ENCODE measurements around the gene ANKMY1.

Gene ANKMY1

DNA sequence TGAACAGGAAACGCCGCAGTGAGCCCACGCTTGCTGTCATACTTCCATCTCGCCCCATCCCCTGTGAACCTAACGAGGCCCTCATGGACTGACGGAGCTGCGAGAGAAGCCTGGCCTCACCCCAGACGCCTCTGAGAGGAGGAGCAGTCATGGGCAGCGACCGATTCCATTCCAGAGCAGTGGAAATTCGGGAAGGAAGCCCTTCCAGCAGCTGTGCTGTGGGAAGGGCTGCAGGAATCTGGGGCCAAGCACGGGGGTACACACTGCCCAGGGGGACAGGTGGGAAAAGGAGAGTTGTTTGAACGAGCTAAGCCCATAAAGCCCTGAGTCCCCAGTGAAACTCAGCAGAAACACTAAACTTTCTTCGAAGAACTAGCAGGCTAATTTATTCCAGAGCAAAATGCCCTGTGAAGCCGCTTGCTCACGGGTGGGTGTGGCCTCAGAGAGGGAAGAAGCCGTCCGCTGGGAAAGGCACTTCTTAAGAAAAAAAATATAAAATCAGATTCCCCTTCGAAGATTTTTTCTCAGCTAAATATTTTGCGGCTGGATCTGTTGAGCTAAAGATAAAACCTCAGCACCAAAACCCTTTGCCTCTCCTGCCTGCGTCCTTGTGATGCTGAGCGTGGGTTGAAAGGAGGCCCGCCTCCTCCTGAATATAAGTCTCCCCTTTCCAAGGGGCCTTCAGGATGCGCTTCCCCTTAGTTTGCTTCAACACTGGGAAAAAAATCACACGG, 38.2 kb downstream of the ANKMY1 start:
- peak; percentile 26 for DNase-seq

DNA sequence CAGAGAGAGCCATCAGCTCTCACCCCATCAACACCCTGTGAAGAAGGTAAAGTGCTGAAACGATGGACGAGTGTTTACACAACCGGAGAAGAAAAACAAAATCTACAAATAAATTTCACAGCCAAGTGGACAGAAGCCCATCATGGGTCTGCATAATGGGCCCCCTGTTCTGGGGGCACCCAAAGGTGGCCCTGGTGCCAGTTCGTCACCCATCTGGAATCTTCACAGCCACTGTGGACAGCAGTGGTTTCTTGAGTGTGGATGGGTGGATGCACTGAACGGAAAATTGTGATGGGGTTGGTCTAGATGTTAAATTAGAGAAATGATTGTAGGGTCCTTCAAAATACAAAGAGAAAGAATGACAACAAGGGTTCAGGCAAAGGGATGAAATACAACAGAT, 38.8 kb downstream of the ANKMY1 start:
- no peak for DNase-seq

DNA sequence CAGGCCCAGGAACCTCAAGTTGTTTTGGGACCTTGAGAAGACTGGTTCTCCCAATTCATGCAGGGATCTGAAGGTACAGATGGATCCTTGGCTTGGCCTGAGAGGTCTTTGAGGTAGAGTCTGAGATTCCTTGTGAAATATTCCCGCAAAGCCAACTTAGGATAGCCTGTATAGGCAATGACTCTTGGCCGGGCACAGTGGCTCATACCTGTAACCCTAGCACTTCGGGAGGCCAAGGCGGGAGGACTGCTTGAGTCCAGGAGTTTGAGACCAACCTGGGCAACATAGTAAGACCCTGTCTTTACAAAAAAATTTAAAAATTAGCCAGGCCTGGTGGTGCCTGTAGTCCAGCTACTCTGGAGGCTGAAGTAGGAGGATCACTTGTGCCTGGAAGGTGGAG, 40.4 kb downstream of the ANKMY1 start:
- no peak for DNase-seq

DNA sequence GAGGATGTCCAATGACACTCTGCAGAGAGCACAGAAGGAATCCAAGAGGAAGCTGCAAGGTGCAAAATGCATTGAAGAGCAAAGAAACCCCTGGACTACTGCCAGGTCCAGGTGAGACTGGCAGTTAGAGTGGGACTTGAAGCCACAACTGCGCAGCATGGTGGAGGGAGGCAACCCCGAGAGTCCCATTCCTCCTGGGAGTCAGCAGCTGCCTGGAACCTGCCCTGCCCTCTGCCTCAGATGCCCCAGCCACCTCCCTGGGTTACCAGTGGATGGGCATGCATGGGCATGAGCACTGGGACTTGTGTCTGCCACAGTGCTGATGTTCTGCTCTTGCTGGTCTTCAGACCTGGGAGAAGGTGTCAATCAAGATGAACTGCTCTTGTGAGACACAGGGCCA, 43.2 kb downstream of the ANKMY1 start:
- no peak for DNase-seq

DNA sequence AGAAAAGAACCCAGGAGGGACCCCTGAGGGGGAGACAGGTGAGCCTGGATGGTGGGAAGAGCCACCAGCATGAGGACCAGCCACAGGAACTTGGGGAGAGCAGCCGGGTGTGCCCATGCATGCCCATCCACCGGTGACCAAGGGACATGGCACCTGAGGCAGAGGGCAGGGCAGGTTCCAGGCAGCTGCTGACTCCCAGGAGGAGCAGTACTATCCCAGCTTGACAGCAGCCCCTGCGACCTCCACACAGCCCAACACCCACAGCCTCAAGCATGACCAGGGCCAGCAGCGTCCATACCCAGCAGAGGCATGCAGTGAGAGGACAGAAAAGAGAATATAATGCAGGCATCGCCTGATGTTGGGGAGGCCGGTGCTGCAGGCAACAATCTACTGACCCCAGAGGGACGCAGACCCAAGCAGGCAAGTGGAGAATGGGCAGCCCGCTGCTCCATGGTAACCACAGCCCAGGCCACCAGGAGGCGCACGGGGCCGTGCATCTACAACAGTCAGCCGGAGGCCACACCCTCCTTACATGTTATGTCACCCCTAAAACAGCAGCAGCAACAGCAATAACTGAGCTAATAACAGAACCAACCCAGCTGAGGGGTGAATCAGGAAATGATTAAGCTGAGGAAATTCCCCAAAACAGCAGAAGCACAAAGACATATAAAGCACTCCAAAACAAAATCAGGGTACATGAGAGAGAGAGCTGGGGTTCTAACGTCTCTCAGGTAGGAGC, 44.1 kb downstream of the ANKMY1 start:
- DNase-seq: peak; percentile 71

DNA sequence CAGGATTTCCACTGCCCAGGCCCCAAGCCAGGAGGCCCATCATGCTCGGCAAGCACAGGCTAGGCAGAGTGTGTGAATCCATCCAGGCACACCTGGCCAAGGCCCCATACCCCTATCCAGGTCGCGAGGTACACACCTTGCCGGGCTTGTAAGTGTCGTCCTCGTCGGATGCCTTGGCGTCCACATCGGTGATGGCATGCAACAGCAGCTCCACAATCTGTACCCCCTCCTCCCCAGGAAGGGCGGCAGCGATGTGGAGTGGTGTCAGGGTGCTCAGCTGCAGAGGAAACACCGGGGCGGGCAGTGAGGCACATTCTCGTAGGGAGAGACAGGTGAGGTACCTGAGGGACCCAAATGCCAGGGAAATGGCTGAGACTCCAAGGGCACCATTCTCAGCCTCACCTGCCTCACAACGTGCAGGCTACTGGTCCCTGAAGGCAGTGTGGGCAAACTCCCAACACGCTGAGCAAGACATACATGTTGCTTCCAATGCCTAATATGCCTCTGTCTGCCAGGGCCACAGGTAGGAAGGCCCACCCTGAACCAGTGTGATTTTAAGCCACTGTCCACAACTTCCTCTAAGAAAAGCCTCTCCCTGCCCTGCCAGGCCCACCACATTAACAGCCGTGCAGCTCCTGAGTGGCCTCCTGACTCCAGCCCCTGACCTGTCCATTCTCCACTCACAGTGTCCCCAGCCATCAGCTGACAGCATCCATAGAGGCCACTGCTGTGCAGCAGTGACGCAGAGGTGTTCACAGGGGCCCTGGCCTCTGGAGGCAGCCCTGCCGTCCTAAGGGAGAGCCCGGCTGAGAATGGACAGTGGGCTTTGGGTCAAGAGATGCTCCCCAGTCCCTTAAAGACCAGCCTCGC, 44.9 kb downstream of the ANKMY1 start:
- no peak for DNase-seq

DNA sequence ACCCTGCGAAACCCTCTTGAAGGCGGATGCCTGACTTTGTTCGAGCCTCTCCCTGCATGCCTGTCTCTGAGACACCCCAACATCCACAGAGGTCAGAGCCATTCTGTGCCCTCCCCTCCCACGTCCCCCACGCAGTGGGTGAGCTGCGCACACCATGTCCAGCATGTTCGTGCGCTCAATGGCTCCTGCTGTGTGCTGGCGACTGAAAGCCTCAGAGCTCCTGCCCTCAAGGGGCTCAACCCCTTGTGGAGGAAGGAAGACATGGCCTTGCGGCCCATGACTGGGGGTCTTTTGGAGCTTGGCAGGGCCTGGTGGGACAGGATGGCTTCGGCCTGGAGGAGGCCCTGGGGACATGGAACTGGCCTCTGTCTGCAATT, 45.7 kb downstream of the ANKMY1 start:
- no peak for DNase-seq

DNA sequence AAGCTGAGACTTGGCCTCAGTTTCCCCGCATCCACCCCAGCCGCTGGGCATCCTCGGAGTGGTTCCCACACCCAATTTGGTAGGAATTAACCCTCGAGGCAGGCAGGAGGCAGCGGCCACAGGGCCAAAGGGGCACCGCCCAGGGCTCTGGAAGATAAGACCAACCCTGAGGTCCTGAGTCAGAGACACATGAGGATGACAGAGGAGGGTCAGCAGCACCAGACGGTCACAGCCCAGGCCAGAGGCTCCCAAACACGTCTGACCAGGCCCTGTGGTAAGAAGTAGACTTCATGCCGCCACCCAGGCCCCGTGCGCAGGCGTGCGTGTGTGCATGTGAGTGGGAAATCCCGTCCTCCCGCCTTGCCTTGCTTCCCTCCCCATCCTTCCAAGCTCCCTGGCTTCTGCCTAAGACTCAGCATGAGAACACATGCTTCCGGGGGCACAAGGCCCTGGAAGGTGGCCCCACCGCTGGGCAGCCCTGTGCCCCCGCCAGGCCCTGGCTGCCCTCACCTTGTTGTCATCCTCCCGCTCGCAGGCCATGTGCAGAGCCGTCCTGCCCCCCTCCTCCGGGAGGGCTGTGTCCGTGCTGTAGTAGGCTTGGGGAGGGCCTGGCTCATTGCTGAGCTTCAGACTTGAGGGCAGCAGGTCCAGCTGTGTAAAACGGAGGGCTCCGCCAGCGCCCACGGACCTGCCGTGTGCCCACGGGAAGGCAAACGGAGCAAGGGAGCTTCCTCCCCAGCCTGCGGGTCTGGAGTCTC, 46.3 kb downstream of the ANKMY1 start:
- no peak for DNase-seq

DNA sequence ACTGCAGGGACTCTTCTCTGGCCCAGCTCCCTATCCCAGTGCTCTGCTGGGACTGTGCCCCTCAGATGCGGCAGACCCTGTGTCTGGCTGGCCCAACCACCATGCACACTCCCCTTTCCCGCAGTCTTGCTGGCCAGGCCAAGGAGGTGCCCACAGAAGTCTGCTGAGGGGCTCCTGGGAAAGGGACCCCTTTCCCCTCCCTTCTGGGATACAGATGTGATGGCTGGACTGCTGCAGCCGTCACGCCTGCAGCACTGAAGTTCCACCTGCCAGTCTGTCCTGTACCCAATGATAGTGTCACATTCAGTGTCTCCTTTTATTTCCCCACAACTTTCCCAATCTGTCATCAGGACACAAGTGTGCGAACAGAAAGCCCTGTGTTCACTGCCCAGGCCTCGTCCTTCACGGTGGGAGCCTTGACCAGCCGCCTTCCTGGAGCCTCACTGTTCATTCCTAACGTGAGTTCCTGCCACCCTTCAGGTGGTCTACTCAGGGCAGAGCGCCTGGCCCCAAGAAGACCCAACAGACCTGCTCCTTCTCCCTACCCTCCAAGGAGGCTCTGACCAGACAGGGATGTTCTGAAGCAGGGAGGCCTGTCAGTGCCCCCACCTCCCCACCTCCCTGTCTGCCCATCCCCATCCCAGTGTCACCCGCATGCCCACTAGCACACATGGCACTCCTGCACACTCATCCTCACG, 47.1 kb downstream of the ANKMY1 start:
- DNase-seq: no peak

DNA sequence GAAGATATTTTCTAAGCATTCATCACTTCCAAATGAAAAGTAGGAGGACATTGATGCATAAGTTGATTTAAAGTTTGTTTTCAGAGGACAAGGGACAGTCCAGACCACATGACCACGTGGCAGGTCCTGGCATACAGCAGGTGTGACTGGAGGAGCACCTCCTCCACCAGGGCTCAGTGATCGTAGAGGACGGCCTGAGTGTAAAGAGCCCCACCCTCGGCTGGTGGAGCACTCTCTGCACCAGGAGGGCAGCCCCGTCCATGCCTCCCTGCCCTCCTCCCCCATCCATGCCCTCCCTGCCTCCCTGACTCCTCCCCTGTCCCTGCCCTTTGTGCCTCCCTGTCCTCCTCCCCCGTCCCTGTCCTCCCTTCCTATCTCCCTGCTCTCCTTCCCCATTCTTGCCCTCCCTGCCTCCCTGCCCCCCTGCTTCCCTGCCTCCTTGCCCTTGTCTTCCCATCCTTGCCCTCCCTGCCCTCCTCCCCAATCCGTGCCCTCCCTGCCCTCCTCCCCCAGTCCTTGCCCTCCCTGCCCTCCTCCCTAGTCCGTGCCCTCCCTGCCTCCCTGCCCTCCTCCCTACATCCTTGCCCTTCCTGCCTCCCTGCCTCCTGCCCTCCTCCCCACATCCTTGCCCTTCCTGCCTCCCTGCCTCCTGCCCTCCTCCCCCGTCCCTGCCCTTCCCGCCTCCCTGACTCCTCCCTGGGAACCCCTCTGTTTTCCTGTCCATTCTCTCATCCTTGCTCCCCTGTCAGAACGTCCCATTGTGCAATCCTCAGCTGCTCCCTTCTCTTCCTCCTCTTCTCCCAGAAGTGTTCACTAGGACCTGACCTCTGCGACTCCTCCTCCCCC, 47.9 kb downstream of the ANKMY1 start:
- DNase-seq: no peak

DNA sequence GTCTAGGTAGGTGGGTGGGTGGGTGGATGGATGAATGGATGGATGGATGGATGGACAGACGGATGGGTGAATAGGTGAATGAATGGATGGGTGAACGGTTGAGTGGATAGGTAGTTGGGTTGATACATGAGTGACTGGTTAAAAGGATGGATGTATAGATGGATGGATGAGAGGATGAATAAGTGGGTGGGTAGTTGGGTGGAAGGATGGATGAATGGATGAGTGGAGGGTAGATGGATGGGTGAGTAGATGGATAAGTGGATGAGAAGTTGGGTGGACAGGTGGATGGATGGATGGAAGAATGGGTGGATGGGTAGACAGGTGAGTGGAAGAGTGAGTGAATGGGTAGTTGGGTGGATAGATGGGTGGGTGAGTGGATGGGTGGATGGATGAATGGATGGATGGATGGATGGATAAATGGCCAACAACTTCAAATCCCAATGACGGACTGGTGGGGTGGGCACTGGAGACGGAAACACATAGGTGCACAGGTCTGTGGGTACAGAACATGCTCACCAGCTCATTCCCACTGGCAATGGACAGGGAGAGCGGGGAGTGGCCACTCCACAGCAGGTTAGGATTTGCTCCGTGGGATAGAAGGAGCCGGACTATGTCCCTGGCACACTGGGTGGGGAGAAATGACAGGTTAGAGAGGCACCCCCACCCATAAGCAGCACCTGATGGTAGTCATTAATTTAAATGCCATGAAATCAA, 48.8 kb downstream of the ANKMY1 start:
- no peak for DNase-seq

DNA sequence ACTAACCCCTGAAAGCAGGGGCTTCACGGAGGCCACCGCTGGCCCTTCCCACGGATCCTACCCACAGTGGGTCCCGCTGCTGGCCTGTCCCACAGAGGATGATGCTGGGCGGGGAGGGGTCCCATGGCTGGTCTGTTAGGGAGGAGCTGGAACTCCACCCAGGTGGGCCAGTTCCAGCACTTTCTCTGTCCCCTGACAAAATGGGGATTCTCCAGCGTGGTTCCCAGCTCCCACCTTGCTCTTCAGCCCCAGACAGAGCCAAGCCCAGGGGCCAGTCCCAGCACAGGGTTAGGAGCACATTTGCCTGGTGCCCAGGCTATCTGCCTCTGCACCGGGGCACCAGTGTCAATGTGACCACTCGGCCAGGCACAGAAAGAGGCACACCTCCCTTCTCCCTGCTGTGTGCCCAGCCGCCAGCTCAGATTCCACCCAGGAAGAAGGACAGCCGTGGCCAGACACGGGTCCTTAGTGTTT, 50.0 kb downstream of the ANKMY1 start:
- DNase-seq: no peak

DNA sequence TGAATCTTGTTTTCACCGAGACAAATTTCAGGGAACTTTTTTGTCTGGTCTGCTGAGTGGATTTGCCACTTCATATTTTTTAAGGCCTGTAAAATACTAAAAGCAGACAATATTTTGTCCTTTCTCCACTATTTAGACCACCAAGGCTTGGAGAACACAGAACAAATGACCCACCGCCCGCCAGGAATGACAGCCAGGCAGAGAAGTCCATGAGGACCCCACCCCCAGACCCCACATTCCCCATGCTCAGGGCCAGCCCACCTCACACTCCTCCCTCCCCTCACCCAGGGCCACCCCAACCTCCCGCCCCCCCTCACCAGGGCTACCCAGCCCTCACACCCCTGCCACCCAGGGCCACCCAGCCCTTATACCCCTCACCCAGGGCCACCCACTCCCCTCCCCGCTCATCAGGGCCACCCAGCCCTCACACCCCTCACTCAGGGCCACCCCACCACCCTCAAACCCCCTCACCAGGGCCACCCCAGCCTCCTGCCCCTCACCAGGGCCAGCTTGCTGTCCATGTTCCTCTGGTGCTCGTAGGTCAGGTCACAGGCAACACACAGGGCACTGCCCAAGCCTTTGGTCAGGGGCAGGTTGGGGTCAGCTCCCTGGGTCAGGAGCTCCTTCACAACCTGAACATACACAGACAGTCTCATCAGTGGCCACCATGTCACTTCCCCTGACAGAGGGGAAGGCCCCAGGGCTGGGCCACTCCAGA, 50.6 kb downstream of the ANKMY1 start:
- no peak for DNase-seq

DNA sequence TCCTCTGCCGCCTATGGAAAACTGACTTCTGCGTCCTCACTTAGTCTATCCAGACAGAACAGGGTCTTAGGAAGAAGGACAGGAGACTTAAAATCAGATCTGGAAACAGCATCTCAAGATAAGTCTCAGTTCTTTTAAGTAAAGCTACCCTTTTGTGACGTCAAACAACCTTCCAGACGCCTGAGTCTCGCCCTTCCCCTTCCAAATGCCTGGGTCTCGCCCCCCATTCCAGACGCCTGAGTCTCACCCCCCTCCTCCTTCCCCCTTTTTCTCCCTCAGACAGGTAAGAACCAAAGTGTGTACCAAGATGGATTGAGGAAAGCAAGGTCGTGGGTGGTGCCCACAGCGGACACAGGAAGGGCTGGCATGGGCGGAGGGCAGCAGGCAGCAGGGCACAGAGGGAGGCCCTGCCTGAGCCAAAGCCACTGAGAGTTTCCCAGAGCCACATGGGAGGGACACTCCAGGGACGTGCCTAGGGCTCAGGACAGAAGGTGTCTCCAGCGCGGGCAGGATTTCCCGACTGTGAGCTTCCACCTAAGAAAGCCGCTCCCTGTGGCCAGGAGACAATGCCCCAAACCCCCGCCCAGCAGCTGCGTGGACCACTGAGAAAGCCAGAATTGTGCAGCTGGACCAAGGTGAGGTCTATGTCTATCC, 51.3 kb downstream of the ANKMY1 start:
- DNase-seq: no peak

DNA sequence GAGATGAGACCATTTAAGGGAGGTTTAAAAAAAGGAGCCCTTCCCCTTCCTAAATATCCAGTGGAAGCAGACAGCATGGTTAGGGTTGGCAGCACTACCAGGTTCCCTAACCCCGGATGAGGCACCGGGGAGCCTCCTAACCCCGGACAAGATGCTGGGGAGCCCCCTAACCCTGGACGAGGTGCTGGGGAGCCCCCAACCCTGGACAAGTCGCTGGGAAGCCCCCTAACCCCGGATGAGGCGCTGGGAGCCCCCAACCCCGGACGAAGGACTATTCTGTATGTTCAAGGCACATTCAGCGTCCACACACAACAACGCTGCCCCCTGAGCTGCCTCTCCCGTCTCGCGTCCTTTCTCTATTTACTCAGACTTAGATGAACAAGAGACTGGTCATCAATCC, 51.9 kb downstream of the ANKMY1 start:
- DNase-seq: no peak

DNA sequence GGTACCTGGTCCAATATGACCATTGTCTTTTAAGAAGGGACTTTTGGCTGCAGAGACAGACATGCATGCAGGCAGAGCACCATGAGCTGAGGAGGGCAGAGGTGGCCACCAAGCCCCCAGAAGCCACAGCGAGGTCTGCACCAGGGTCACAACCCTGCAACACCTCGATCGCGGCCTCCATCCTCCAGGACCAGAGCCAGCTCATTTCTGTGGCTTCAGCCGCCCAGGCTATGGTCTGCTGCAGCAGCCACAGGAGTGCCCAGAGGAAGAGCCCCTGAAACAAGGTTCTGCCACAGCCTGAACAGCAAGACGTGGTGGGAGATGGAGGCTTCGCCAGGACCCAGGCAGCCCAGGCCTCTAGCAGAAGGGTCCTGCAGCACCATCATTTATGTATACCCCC, 53.9 kb downstream of the ANKMY1 start:
- DNase-seq: no peak

DNA sequence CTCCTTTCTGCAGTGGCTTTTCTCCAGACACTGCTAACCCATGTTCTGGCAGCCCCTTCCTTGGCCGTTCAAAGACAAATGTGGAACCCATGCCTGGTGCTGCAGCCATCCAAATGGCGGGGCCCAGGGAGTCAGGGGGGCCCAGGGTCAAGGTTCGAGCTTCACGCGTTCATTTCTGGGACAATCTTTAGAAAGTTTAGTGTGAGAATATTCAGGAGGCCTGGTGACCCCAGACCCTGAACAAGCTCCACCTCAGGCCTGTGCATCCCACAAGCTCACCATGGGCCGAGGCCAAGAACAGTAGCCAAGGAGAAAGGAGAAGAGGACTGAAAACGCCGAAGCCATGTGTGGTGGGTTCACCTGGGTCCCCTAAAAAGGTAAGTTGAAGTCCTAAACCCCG, 54.4 kb downstream of the ANKMY1 start:
- DNase-seq: no peak

DNA sequence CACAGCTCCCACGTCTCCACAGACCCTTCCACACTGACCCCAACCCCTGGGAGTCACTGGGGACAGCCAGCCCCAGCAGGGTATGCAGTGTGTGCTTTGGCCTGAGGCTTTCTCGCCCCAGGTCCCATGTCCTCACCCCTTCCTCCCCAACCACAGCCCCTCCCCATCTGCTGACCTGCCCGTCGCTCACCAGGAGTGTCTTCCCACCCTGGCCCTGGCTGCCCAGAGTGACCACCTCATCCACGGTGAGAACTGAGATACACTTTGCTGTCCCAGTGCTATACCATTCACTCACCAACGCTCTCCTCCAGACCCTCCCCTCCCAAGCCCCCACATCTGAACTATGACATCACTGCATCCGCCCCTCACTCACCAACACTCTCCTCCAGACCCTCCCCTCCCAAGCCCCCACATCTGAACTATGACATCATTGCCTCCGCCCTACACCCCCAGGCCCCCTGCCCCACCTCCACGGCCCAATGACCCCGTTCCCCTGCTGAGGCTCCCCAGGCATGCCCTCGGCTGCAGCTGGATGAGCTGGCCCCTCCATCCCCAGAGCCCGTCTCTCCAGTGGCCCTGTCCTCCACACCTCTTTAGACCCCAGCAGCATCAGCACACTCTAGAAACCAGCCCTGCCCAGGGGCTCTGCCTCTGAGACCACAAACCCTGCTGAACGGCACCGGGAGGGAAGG, 55.2 kb downstream of the ANKMY1 start:
- no peak for DNase-seq

DNA sequence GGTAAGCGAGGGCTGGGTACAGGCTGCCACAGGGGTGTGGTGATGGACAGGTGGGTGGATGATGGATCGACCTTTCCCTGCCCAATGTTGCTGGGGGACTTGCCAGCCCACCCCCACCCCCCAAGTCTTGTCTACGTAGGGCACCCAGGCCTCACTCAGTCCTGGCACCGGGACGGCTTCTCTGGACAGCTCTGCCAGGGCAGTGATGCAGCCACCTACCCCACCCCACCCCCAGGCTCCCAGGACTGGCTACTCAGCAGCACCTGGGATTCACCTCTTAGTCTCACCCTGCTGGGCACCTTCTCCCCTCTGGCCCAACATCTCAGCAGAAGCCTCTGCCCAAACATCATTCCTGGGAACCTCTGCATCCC, 55.7 kb downstream of the ANKMY1 start:
- DNase-seq: no peak
